ENCODE measurements around the gene PHF21B. TPM values are rescaled to one million over a fixed set of nuclear protein-coding genes. Genes with fewer than 3 reads are reported as not detected.
"Not testable (repeated sequence)": the region's sequence is repeated elsewhere in the genome, so short reads cannot be mapped to it uniquely, and the experiment has no call there.

Gene PHF21B
- total RNA-seq, 1 experiment from 2014 or later, result 3.9 TPM

- DNase-seq (ENCODE audit: low read depth), result no peak
Measured at GRCh38 chr22:44963832-44964721, 45.7 kb downstream of the PHF21B start.

DNA sequence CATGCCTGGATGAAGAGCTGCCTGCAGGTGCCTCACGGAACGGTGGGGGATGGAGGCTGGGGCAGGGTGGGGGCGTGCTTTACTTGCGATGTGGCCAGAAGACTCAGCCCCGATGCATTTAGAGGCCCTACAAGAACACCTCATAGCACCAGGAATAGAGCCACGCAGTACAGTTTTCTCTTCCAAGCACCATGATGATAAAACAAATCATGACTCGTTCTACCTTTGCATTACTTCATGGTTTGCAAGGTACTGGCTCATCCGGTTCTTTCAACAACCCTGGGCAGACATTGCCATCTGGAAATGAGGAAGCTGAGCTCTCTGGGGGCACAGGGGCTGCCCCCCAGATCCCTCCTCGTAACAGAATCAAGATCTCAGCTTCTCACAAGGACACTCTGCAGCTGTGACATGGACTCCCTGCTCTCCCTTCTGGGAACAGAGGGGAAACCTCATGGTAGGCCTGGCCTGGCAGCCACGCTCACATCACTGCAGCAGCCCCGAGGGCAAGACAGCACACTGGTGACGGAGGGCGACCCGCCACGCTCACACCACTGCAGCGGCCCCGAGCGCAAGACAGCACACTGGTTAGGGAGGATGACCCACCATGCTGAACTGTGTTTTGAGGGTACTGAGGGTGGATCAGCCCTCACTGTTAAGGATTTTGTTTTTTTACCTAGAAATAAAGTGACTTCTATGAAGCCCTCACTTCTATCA lies 46.9 kb downstream of the PHF21B start:
- DNase-seq (ENCODE audit: low read depth), result no peak

GRCh38 chr22:44961682-44962081 lies 48.1 kb downstream of the PHF21B start:
- DNase-seq (ENCODE audit: low read depth), result not testable (repeated sequence)

GRCh38 chr22:44956840-44957767 lies 52.7 kb downstream of the PHF21B start:
- no peak for DNase-seq (ENCODE audit: low read depth)

DNA sequence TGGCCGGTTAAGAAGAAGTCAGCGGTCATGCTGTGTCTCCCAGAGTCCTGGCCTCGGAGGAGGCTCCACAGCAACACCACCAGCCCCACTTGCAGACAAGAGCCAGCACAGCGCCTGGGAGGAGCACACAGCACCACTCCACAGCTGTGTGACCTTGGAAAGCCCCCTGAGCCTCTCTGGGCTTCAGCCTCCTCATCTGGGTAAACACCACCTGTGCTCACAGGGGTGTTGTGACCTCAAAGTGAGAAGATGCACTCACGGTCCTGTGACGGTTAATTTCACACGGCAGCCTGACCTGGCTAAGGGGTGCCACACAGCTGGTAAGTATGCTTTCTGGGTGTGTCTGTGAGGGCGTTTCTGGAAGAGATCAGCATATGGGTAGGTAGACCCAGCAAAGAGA lies 54.7 kb downstream of the PHF21B start:
- no peak for DNase-seq (ENCODE audit: low read depth)

DNA sequence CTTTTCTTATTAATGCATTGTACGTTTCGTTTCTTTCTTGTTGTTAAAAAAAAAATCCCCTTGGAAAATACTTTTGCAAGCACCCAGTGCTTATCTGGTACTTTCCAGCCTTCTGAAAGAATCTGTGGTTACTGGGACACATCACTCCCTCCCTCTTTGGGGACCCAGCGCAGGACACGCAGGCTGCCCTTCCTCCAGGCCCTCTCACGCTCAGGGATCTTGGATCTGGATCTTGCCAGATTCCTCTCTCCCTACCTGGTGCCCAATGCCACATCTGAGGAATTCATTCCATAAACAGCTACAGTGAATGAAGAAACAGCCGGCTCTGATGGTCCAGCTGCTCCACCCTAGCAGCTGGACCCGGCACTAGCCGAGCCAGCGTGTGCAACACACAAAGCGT lies 55.7 kb downstream of the PHF21B start:
- no peak for DNase-seq (ENCODE audit: low read depth)

GRCh38 chr22:44952863-44953746 lies 56.7 kb downstream of the PHF21B start:
- DNase-seq (ENCODE audit: low read depth), result no peak

- DNase-seq (ENCODE audit: low read depth), result no peak
Measured at GRCh38 chr22:44951510-44951816, 58.3 kb downstream of the PHF21B start.

- DNase-seq (ENCODE audit: low read depth), result no peak
Measured at GRCh38 chr22:44950806-44951509, 58.8 kb downstream of the PHF21B start.

GRCh38 chr22:44947846-44948245 lies 62.0 kb downstream of the PHF21B start:
- no peak for DNase-seq (ENCODE audit: low read depth)

DNA sequence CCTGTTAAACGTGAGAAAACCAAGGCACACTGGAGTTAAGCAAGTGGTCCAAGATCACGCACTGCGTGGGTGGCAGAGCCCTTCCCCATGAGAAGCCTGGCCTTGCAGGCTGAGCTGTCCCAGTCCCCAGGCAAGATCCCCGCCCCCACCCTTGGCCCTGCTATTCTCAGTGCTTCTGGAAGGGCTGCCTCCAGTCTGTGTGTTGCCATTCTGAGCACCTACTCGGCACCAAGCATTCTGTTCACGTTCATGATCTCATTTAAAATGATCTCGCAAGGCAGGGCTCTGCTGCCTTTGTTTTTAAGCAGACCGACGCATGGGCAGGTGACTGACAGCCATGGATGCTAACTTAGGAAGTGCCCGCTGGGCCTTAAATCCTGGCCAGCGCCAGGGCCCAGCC lies 62.8 kb downstream of the PHF21B start:
- DNase-seq (ENCODE audit: low read depth), result no peak

DNA sequence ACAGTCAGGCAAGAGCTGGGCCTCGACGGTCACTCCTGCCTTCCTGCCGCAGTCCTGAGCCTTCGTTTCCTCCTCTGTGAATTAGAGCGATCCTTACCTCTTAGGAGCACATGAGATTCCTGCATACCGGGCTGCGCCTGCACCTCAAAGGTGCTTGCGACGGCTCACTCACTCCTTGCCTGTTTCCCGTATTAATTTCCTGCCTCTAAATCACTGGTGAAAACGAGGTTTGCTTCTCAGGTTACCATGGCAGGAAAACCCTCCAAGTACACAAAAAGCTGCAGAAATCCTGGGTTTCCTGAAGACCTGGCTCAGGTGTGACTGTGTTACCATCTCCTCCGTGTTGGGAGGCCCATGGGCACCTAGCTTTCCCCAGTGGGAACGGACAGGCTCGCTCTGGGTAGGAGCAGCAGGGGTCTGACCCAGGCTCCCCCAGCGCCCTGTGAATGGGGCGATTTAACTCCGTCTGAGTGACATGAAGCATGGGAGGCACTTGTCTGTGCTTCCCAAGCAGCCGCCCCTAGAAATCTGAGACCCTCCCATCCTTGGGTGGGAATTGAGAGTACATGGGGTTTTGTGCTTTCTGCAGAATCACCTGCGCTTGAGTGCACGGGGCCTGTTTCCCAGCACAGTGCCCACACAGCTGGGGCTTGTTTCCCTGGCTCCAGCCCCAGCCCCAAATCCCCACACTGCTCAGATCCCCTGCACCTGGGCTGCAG lies 64.8 kb downstream of the PHF21B start:
- DNase-seq (ENCODE audit: low read depth), result no peak

DNA sequence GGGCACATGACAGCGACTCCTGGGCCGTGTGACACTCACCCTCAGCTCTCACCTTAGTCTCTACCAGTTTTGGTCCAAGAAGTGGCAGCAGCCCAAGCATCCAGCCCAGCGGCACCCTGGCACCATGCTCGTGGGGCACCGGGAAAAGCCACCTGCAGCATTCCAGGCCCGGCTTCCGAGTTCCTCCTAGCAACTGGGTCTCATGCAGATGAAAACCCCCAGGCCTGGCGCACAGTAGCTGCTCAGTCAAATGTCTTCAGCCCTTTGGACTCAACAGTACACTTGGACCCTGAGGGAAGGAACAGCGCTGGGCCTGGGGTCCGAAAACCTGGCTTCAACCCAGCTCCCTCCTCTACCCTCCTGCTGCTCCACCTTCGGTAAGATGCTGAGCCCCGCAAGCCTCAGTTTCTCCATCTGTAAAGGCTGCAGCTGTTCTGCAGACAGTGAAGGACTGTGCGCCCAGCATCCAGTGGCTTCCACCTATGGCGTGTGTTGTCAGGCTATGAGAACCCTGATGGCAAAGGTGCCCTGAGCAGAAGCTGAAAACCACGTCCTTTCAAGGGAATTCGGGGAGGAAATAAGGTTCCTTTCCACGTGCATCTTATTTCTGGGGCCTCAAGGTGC lies 66.0 kb downstream of the PHF21B start:
- no peak for DNase-seq (ENCODE audit: low read depth)

DNA sequence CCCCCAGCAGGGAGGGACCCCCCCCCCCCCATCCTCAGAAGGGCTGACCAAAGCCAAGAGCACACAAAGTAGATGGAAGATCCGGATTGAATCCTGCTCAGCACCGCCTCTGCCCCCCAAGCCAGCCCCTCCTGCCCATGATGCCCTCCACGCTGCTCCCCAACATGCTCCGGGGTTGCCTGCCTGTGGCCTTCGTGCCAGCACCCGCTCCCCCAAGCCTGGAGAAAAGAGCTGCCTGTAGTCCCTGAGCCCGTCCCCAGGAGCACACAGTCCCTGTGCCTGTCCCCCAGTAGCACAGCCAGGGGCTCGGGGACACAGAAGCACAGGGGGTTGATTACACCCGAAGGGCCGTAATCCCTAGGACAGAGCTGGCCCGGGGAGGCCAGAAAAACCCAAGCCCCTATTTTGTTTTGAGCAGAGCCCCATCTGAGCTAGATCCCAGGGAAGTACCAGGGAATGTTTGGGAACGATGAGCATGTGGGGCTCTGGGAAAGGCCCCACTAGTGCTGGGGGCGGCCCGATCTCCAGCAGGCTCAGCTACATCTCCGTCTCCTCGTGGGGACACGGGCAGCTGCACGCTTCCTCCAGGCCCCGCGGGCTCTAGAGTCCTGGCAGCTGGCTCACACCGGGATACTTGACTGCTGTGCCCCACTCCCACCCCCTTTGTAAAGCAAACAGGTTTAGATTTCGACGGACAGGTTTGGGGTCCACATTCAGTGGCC lies 66.7 kb downstream of the PHF21B start:
- no peak for DNase-seq (ENCODE audit: low read depth)

GRCh38 chr22:44942056-44942455 lies 67.7 kb downstream of the PHF21B start:
- no peak for DNase-seq (ENCODE audit: low read depth)

DNA sequence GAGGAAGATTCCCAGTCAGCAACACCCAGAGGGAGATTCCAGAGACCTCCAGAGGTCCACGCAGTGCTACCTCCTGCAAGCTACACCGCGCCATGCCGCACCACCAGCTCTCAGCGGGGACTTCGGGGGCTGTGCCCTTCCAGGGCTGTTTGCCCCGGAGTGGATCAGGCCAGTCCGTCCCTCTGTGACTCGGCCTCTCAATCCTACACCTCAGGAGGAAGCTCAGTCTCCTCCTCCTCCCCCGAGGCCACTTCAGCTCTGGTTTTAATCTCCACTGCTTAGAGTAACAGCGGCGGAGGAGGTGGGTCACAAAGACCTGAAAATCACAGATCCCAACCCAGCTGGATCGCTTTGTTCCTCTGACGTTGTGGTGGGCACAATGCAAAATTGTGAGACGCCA lies 68.6 kb downstream of the PHF21B start:
- DNase-seq (ENCODE audit: low read depth), result no peak

DNA sequence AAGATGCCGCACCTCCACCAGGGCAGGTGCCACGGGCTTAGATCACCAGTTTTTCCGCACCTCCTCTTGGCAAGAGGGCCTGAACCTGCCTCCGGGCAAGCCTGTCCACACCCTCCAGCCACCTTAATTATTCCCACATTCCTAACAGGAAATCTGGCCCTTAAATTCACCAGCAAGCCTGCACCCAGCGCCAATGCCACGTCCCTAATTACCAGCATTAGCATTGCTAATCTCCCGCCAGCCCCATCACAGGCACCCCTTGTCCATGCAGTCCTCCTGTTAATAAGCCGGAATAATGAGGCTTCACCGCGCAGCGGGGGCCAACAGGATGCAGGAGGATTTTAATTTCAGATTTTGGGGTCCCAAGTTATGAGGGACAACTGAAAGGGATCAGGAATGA lies 69.7 kb downstream of the PHF21B start:
- DNase-seq (ENCODE audit: low read depth), result no peak

DNA sequence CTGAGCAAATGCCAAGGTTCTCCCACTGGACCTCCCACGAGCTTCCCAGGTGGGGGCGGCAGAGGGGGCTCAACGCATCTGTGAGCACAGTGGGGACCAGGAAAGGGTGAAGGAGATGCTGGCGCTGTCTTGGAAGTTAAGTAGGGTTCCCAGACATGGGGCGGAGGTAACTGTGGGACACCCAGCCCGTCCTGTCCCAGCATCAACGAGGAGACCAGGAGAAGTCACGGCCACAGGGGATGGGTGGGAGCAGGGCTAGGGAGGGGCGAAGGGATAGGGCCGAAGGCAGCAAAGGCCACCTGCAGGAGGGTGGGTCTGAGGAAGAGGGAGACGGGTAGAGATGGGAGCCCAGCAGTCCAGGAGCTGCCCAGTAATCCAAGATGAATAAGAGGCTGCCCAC lies 70.4 kb downstream of the PHF21B start:
- DNase-seq (ENCODE audit: low read depth), result no peak

All from HT1080 (cell line).